Measurements from ENCODE around the gene PAX5.

PAX5 gene

GRCh38 chr9:37036776-37037502 is 2.9 kb upstream of the PAX5 start:
- peak; percentile 63 for DNase-seq

GRCh38 chr9:37036371-37036775 is 2.3 kb upstream of the PAX5 start:
- DNase-seq, result peak; percentile 30

- peak; percentile 27 for DNase-seq
Observed at GRCh38 chr9:37035648-37036370, 1.7 kb upstream of the PAX5 start.

- DNase-seq, result no peak
Observed at GRCh38 chr9:37034938-37035647, 1.0 kb upstream of the PAX5 start.

- DNase-seq, result peak; percentile 44
Observed at GRCh38 chr9:37034305-37034937, 353 bp upstream of the PAX5 start.

GRCh38 chr9:37033141-37033540 is 927 bp downstream of the PAX5 start:
- DNase-seq, result no peak

GRCh38 chr9:37032713-37033112 is 1.4 kb downstream of the PAX5 start:
- no peak for DNase-seq

- no peak for DNase-seq
Observed at GRCh38 chr9:37031902-37032301, 2.2 kb downstream of the PAX5 start.

GRCh38 chr9:37031081-37031480 is 3.0 kb downstream of the PAX5 start:
- DNase-seq, result no peak

GRCh38 chr9:37030611-37030939 is 3.5 kb downstream of the PAX5 start:
- DNase-seq, result no peak

- peak; percentile 29 for DNase-seq
Observed at GRCh38 chr9:37029776-37030610, 4.1 kb downstream of the PAX5 start.

GRCh38 chr9:37029304-37029775 is 4.7 kb downstream of the PAX5 start:
- DNase-seq, result no peak

- DNase-seq, result no peak
Observed at GRCh38 chr9:37028420-37029031, 5.5 kb downstream of the PAX5 start.

- peak; percentile 87 for DNase-seq
Observed at GRCh38 chr9:37027582-37028419, 6.3 kb downstream of the PAX5 start.

GRCh38 chr9:37026931-37027581 is 7.0 kb downstream of the PAX5 start:
- DNase-seq, result no peak

GRCh38 chr9:37026113-37026930 is 7.7 kb downstream of the PAX5 start:
- peak; percentile 26 for DNase-seq

- no peak for DNase-seq
Observed at GRCh38 chr9:37025823-37026112, 8.3 kb downstream of the PAX5 start.

- no peak for DNase-seq
Observed at GRCh38 chr9:37025071-37025822, 8.8 kb downstream of the PAX5 start.

GRCh38 chr9:37017546-37017945 is 16.5 kb downstream of the PAX5 start:
- DNase-seq, result no peak

All from activated T-cell treated with anti-CD3 and anti-CD28 coated beads, Interleukin-2, amount 50 U/mL, for 1 hour (primary cell).